NCI-H82 (cell line): ENCODE measurements around the gene LDAH.
"Not testable (repeated sequence)": the region's sequence is repeated elsewhere in the genome, so short reads cannot be mapped to it uniquely, and the experiment has no call there.

Experiments used
- DNase-seq: peaks from one replicate; lab custom pipeline; 2025; lab: John Stamatoyannopoulos, UW

Gene LDAH

GRCh38 chr2:20723543-20723942 is 99.4 kb downstream of the LDAH start:
- DNase-seq, result no peak

- DNase-seq, result no peak
Measured at GRCh38 chr2:20722592-20723240, 100.2 kb downstream of the LDAH start.

- no peak for DNase-seq
Measured at GRCh38 chr2:20717641-20718040, 105.3 kb downstream of the LDAH start.

- DNase-seq, result not testable (repeated sequence)
Measured at GRCh38 chr2:20716164-20716563, 106.7 kb downstream of the LDAH start.

- DNase-seq, result not testable (repeated sequence)
Measured at GRCh38 chr2:20714412-20714811, 108.5 kb downstream of the LDAH start.

- DNase-seq, result not testable (repeated sequence)
Measured at GRCh38 chr2:20713585-20713984, 109.3 kb downstream of the LDAH start.

GRCh38 chr2:20711641-20712040 is 111.3 kb downstream of the LDAH start:
- DNase-seq, result not testable (repeated sequence)

GRCh38 chr2:20707601-20708000 is 115.3 kb downstream of the LDAH start:
- DNase-seq, result peak; percentile 39

GRCh38 chr2:20706786-20707185 is 116.1 kb downstream of the LDAH start:
- DNase-seq, result no peak

- DNase-seq, result no peak
Measured at GRCh38 chr2:20706217-20706616, 116.7 kb downstream of the LDAH start.

GRCh38 chr2:20704886-20705285 is 118.0 kb downstream of the LDAH start:
- DNase-seq, result no peak

- DNase-seq, result no peak
Measured at GRCh38 chr2:20702563-20702962, 120.3 kb downstream of the LDAH start.

GRCh38 chr2:20698916-20699613 is 123.8 kb downstream of the LDAH start:
- DNase-seq, result no peak

GRCh38 chr2:20697322-20697934 is 125.5 kb downstream of the LDAH start:
- no peak for DNase-seq

- DNase-seq, result no peak
Measured at GRCh38 chr2:20696366-20696765, 126.5 kb downstream of the LDAH start.

- DNase-seq, result no peak
Measured at GRCh38 chr2:20693317-20693716, 129.6 kb downstream of the LDAH start.

- DNase-seq, result no peak
Measured at GRCh38 chr2:20692081-20692480, 130.8 kb downstream of the LDAH start.

- no peak for DNase-seq
Measured at GRCh38 chr2:20691076-20691734, 131.7 kb downstream of the LDAH start.

- no peak for DNase-seq
Measured at GRCh38 chr2:20689428-20690264, 133.3 kb downstream of the LDAH start.

- DNase-seq, result no peak
Measured at GRCh38 chr2:20687260-20687832, 135.6 kb downstream of the LDAH start.

- DNase-seq, result no peak
Measured at GRCh38 chr2:20684581-20685063, 138.3 kb downstream of the LDAH start.
